ENCODE measurements around the gene DDC. TPM values are rescaled to one million over a fixed set of nuclear protein-coding genes. Genes with fewer than 3 reads are reported as not detected.
A peak's percentile ranks its signal among the peaks of the same experiment; 100 is the strongest.

DDC gene
- polyA plus RNA-seq, 1 donor (not counting 4 experiments of a cell fraction or from before 2014, with no cell fraction given), result not detected

- Histone ChIP-seq H3K4me3 (ENCODE audit: control insufficient read depth in 2 of 3, extremely low read depth in 1 of 3, insufficient read depth in 2 of 3, low read depth in 1 of 3, low read length in 3 of 3) (no peak overlapping the region), H3K27me3 (ENCODE audit: control insufficient read depth, extremely low read depth, insufficient read depth, low read length) (no peaks in the 10 kb centered on the region), H3K9ac (ENCODE audit: control insufficient read depth, extremely low read depth, insufficient read depth, low read length) (no peak overlapping the region), H3K27ac (ENCODE audit: control insufficient read depth, insufficient read depth, low read length) (no peak overlapping the region), H3K36me3 (ENCODE audit: control insufficient read depth in 2 of 2, extremely low read depth in 1 of 2, insufficient read depth in 2 of 2, low read length in 2 of 2) (no peaks in the 10 kb centered on the region), H3K4me2 (ENCODE audit: control insufficient read depth, extremely low read depth, insufficient read depth, low read depth, low read length) (peak overlapping the region; percentile 37), H3K79me2 (ENCODE audit: control insufficient read depth, insufficient read depth, low read length) (no peaks in the 10 kb centered on the region), H2AFZ (ENCODE audit: control insufficient read depth, low read length) (peak overlapping the region; percentile 74), H4K20me1 (ENCODE audit: control insufficient read depth, extremely low read depth, insufficient read depth, low read length) (no peaks in the 10 kb centered on the region), H3K9me3 (ENCODE audit: control insufficient read depth, low read depth, low read length) (no peaks in the 10 kb centered on the region), H3K9me1 (ENCODE audit: control insufficient read depth, extremely low read depth, insufficient read depth, low read length) (no peaks in the 10 kb centered on the region), H3K4me1 (ENCODE audit: control insufficient read depth, extremely low read depth, insufficient read depth, low read length) (peaks cover 4% of the 10 kb centered on the region)
- dilution Hi-C loops (cut with MboI; ENCODE audit: extremely low pct_ligation_motif_present, low sequenced_read_pairs), result no loop called here
- no peak for DNase-seq (ENCODE audit: low read depth, low spot score)
- no peak for FAIRE-seq
- no peak for TF ChIP-seq CTCF (optimal IDR thresholded peaks at IDR 0.05 in 1 of 3, IDR thresholded peaks at IDR 0.05 in 1 of 3, conservative IDR thresholded peaks at IDR 0.05 in 1 of 3; ENCODE audit: extremely low read depth in 1 of 3, insufficient read depth in 2 of 3, low read length in 3 of 3)
- no peak for TF ChIP-seq EZH2 (IDR thresholded peaks at IDR 0.05; ENCODE audit: low read length)
Measured at GRCh38 chr7:50513166-50513871, 51.9 kb downstream of the DDC start.

DNA sequence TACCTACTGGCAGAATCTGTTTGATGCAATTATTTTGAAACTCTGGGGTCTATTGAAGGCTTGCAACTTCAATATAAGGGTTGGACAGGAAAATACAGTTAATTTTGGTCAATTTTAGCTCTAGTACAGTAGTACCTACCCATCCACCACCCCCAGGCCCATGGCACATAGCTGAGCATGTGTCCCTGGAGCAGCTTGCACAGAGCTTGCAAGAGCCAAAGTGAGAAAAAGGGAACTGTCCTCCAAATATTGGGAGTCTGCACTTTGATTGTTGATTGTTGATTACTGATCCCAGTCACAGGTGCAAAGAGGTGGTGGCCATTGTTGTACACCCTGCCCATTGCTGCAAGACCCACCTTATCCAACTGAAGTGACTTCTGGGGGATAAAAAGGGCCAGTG is 52.8 kb downstream of the DDC start:
- Histone ChIP-seq H3K36me3 (ENCODE audit: control insufficient read depth in 2 of 2, extremely low read depth in 1 of 2, insufficient read depth in 2 of 2, low read length in 2 of 2) (no peaks in the 10 kb centered on the region), H3K9ac (ENCODE audit: control insufficient read depth, extremely low read depth, insufficient read depth, low read length) (no peak overlapping the region), H3K9me3 (ENCODE audit: control insufficient read depth, low read depth, low read length) (no peaks in the 10 kb centered on the region), H3K4me2 (ENCODE audit: control insufficient read depth, extremely low read depth, insufficient read depth, low read depth, low read length) (no peak overlapping the region), H2AFZ (ENCODE audit: control insufficient read depth, low read length) (no peak overlapping the region), H4K20me1 (ENCODE audit: control insufficient read depth, extremely low read depth, insufficient read depth, low read length) (no peaks in the 10 kb centered on the region), H3K4me1 (ENCODE audit: control insufficient read depth, extremely low read depth, insufficient read depth, low read length) (peaks cover 4% of the 10 kb centered on the region), H3K27ac (ENCODE audit: control insufficient read depth, insufficient read depth, low read length) (no peak overlapping the region), H3K79me2 (ENCODE audit: control insufficient read depth, insufficient read depth, low read length) (no peaks in the 10 kb centered on the region), H3K4me3 (ENCODE audit: control insufficient read depth in 2 of 3, extremely low read depth in 1 of 3, insufficient read depth in 2 of 3, low read depth in 1 of 3, low read length in 3 of 3) (no peak overlapping the region), H3K9me1 (ENCODE audit: control insufficient read depth, extremely low read depth, insufficient read depth, low read length) (no peaks in the 10 kb centered on the region), H3K27me3 (ENCODE audit: control insufficient read depth, extremely low read depth, insufficient read depth, low read length) (no peaks in the 10 kb centered on the region)
- TF ChIP-seq CTCF (optimal IDR thresholded peaks at IDR 0.05 in 1 of 3, IDR thresholded peaks at IDR 0.05 in 1 of 3, conservative IDR thresholded peaks at IDR 0.05 in 1 of 3; ENCODE audit: extremely low read depth in 1 of 3, insufficient read depth in 2 of 3, low read length in 3 of 3) (no peak), EZH2 (IDR thresholded peaks at IDR 0.05; ENCODE audit: low read length) (no peak)
- FAIRE-seq (no peak), DNase-seq (ENCODE audit: low read depth, low spot score) (no peak)
- dilution Hi-C loops (cut with MboI; ENCODE audit: extremely low pct_ligation_motif_present, low sequenced_read_pairs), result no loop called here

Data from keratinocyte (primary cell).